ENCODE data around the gene MANBA.

GRCh38 chr4:102779204-102779603 is 18.4 kb upstream of the MANBA start:
- TF ChIP-seq POLR2A (IDR thresholded peaks at IDR 0.05) (no peak), CTCF (IDR thresholded peaks at IDR 0.05) (no peak)
